Natural killer cell (primary cell): Measurements from ENCODE around the gene VRK2. TPM values are rescaled to one million over a fixed set of nuclear protein-coding genes. Genes with fewer than 3 reads are reported as not detected.

ENCODE experiments used
- ATAC-seq, 3 donors: fragments of 150-1000 bp in 2 of 3; fragments of 200-7000 bp in 1 of 3; cut with Tn5 transposase; 1 replicate in 1 of 3; 2 replicates in 2 of 3; pipeline ENCODE4 v1.10.0; 2021; ENCODE audit warnings: mild to moderate bottlenecking in 2 of 3, moderate library complexity in 2 of 3
- DNase-seq, 2 donors: peaks; one replicate each; pipeline versions ENCODE4 v3.0.0 to v3.0.0-alpha.2; 2013 to 2021; ENCODE audit warnings: mixed read lengths in 1 of 2
- H3K27ac ChIP-seq: one replicate; pipeline ENCODE4 v1.5.1; 2013; ENCODE audit warnings: mild to moderate bottlenecking, low read length
- H3K27me3 ChIP-seq: one replicate; pipeline ENCODE4 v1.6.1; 2013; ENCODE audit warnings: low read length; ENCODE audit not compliant: control insufficient read depth, insufficient read depth
- H3K36me3 ChIP-seq: one replicate; pipeline ENCODE4 v1.6.1; 2013; ENCODE audit warnings: low read length; ENCODE audit not compliant: control insufficient read depth, insufficient read depth
- H3K4me1 ChIP-seq: one replicate; pipeline ENCODE4 v1.6.1; 2013; ENCODE audit warnings: low read length; ENCODE audit not compliant: control insufficient read depth, insufficient read depth
- H3K4me3 ChIP-seq: one replicate; pipeline ENCODE4 v1.5.1; 2013; ENCODE audit warnings: low read length
- H3K9me3 ChIP-seq: one replicate; pipeline ENCODE4 v1.6.1; 2013; ENCODE audit warnings: low read length; ENCODE audit not compliant: control insufficient read depth, insufficient read depth
- H3K27ac Mint-ChIP-seq, 2 donors: one replicate each; pipeline ENCODE4 v1.8.0; 2022; ENCODE audit warnings: mild to moderate bottlenecking in 2 of 2, mixed read lengths in 2 of 2, moderate library complexity in 1 of 2
- H3K27me3 Mint-ChIP-seq, 2 donors: one replicate each; pipeline ENCODE4 v1.8.0; 2022; ENCODE audit warnings: low read depth in 2 of 2, mixed read lengths in 2 of 2
- H3K36me3 Mint-ChIP-seq: one replicate; pipeline ENCODE4 v1.8.0; 2022; ENCODE audit warnings: mixed read lengths
- H3K4me1 Mint-ChIP-seq, 2 donors: one replicate each; pipeline ENCODE4 v1.8.0; 2022; ENCODE audit warnings: mixed read lengths in 2 of 2
- H3K4me3 Mint-ChIP-seq: one replicate; pipeline ENCODE4 v1.8.0; 2022; ENCODE audit warnings: mild to moderate bottlenecking, moderate library complexity, mixed read lengths
- H3K9me3 Mint-ChIP-seq, 2 donors: one replicate each; pipeline ENCODE4 v1.8.0; 2022; ENCODE audit warnings: mixed read lengths in 2 of 2
- CTCF ChIP-seq: fragments of 200-600 bp; IDR thresholded peaks from one replicate; pipeline ENCODE4 v1.8.0; 2022; ENCODE audit warnings: antibody characterized with exemption
- WGBS: methylation state at CpG from one replicate; pipeline ENCODE4 v1.1.7; 2013; ENCODE audit warnings: missing lambda C conversion rate; ENCODE audit not compliant: insufficient coverage; 5-methylcytosine and 5-hydroxymethylcytosine counted together
- intact Hi-C: fragments of 100-400 bp; cut with micrococcal nuclease; formaldehyde crosslinking; loops from one replicate; pipeline ENCODE4 v1.14.2; 2022
- total RNA-seq, 4 donors: library from RNA; stranded (reverse); fragments of 120-200 nt in 1 of 4; gene quantifications; one replicate each; pipeline versions ENCODE4 v1.2.3 to v1.2.4, GENCODE V29; 2013 to 2022

Gene VRK2
- total RNA-seq: 10 to 100 TPM; 25.0 to 29.7 (median 25.4) TPM
- 42.6 TPM for total RNA-seq (2013)

- H3K36me3 Mint-ChIP-seq: no peaks in the 10 kb centered on the region
- ATAC-seq: peak; percentile 90 to 97 (median 91)
- H3K9me3 ChIP-seq: no peaks in the 10 kb centered on the region
- peak within 1 kb of the TSS; percentile 75 for H3K4me3 ChIP-seq
- H3K27ac ChIP-seq: peak within 1 kb of the TSS; percentile 97
- no peaks in the 10 kb centered on the region for H3K36me3 ChIP-seq
- H3K27me3 ChIP-seq: no peaks in the 10 kb centered on the region
- peaks cover 16% of the 10 kb centered on the region for H3K4me1 ChIP-seq
- no peaks in the 10 kb centered on the region for H3K9me3 Mint-ChIP-seq
- H3K4me3 Mint-ChIP-seq: peak within 1 kb of the TSS; percentile 90
- peaks cover 24 to 33% of the 10 kb centered on the region in 2 donors for H3K4me1 Mint-ChIP-seq
- peak within 1 kb of the TSS; percentile 88 to 95 for H3K27ac Mint-ChIP-seq
- under 1% methylated on average over 76 of the region's 76 CpGs for WGBS
- H3K27me3 Mint-ChIP-seq: no peaks in the 10 kb centered on the region
- no peak for TF ChIP-seq CTCF
- intact Hi-C loops: no loop called here
- DNase-seq: peak; percentile 75 to 91
Measured at GRCh38 chr2:58046585-58047372, at the start of gene VRK2. Gene VRK2 (plus strand): TSS chr2:58046806. CDS start chr2:58048832, 2,026 bp downstream.

GRCh38 chr2:58006256-58006951, 40.2 kb upstream of the VRK2 start:
- TF ChIP-seq CTCF: no peak
- Histone ChIP-seq H3K4me1 (no peaks in the 10 kb centered on the region), H3K4me3 (no peak overlapping the region), H3K9me3 (no peaks in the 10 kb centered on the region), H3K27me3 (no peaks in the 10 kb centered on the region), H3K27ac (no peak overlapping the region), H3K36me3 (no peaks in the 10 kb centered on the region)
- intact Hi-C loops: no loop called here
- Mint-ChIP-seq H3K27me3 (no peaks in the 10 kb centered on the region), H3K4me1 (no peaks in the 10 kb centered on the region), H3K36me3 (no peaks in the 10 kb centered on the region), H3K4me3 (no peak overlapping the region), H3K9me3 (peaks cover 2 to 3% of the 10 kb centered on the region in 2 donors), H3K27ac (no peak overlapping the region)
- no CpG with 5 or more reads among the region's 2 CpGs for WGBS
- no peak for ATAC-seq
- DNase-seq: no peak

GRCh38 chr2:58006952-58007284, 39.7 kb upstream of the VRK2 start:
- intact Hi-C loops: no loop called here
- no peaks in the 10 kb centered on the region for H3K4me1 Mint-ChIP-seq
- Histone ChIP-seq H3K36me3 (no peaks in the 10 kb centered on the region), H3K4me1 (no peaks in the 10 kb centered on the region), H3K4me3 (no peak overlapping the region), H3K9me3 (no peaks in the 10 kb centered on the region), H3K27ac (no peak overlapping the region), H3K27me3 (no peaks in the 10 kb centered on the region)
- 94% methylated on average over 1 of the region's 1 CpG for WGBS
- ATAC-seq: no peak
- H3K9me3 Mint-ChIP-seq: peaks cover 2 to 3% of the 10 kb centered on the region in 2 donors
- DNase-seq: no peak
- H3K36me3 Mint-ChIP-seq: no peaks in the 10 kb centered on the region
- no peak overlapping the region for H3K27ac Mint-ChIP-seq
- no peaks in the 10 kb centered on the region for H3K27me3 Mint-ChIP-seq
- no peak overlapping the region for H3K4me3 Mint-ChIP-seq
- TF ChIP-seq CTCF: no peak
